ENCODE results near the gene PYGB.

DNA sequence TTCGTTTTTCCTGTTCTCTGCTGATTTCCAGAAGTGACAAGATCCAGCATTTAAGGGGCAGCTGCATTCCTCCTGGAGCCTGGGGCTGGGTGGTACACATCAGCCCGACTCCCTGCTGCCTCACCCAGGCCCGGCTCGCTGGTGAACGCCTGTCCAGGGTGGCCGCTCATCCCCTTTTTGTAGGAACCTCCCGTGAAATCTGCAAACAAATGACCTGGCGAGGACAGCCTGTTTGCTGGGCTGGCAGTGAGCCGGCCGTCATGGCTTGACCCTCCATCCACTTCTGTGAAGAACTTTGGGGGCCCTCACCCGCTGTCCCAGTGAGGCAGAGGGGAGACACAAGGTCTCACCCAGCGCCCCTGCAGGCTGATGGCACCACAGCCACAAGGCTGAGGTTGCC lies 39.0 kb downstream of the PYGB start:
- TF ChIP-seq, protein P1, sequence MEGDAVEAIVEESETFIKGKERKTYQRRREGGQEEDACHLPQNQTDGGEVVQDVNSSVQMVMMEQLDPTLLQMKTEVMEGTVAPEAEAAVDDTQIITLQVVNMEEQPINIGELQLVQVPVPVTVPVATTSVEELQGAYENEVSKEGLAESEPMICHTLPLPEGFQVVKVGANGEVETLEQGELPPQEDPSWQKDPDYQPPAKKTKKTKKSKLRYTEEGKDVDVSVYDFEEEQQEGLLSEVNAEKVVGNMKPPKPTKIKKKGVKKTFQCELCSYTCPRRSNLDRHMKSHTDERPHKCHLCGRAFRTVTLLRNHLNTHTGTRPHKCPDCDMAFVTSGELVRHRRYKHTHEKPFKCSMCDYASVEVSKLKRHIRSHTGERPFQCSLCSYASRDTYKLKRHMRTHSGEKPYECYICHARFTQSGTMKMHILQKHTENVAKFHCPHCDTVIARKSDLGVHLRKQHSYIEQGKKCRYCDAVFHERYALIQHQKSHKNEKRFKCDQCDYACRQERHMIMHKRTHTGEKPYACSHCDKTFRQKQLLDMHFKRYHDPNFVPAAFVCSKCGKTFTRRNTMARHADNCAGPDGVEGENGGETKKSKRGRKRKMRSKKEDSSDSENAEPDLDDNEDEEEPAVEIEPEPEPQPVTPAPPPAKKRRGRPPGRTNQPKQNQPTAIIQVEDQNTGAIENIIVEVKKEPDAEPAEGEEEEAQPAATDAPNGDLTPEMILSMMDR (conservative IDR thresholded peaks at IDR 0.05) = no peak
- no peak for TF ChIP-seq ZFX (IDR thresholded peaks at IDR 0.05)

Data from C4-2B (cell line).